ENCODE data around the gene C1QBP. TPM values are rescaled to one million over a fixed set of nuclear protein-coding genes. Genes with fewer than 3 reads are reported as not detected.

Gene C1QBP
- polyA plus RNA-seq, 2 donors = 118 to 204 TPM

GRCh38 chr17:5472511-5472910 lies 33.6 kb upstream of the C1QBP start:
- no peaks in the 10 kb centered on the region for H3K9me3 ChIP-seq (ENCODE audit: control insufficient read depth in 2 of 2, insufficient read depth in 1 of 2, low read depth in 1 of 2, low read length in 1 of 2)
- H3K27ac ChIP-seq (ENCODE audit: low read depth in 2 of 2, low read length in 1 of 2) = no peak overlapping the region
- H3K36me3 ChIP-seq (ENCODE audit: control insufficient read depth in 2 of 2, insufficient read depth in 2 of 2, low read length in 1 of 2) = peaks cover 8 to 11% of the 10 kb centered on the region in 2 donors
- 81 to 89% methylated on average over 3 of the region's 3 CpGs for WGBS, 2 donors
- H3K4me3 ChIP-seq (ENCODE audit: low read depth in 1 of 2, low read length in 2 of 2) = no peak overlapping the region
- no peaks in the 10 kb centered on the region for H3K27me3 ChIP-seq (ENCODE audit: control insufficient read depth in 1 of 2, insufficient read depth in 2 of 2, low read length in 2 of 2)
- H3K4me1 ChIP-seq (ENCODE audit: control insufficient read depth in 2 of 2, insufficient read depth in 2 of 2, low read length in 1 of 2) = no peaks in the 10 kb centered on the region

GRCh38 chr17:5468075-5468473 lies 29.1 kb upstream of the C1QBP start:
- Histone ChIP-seq H3K4me1 (ENCODE audit: control insufficient read depth in 2 of 2, insufficient read depth in 2 of 2, low read length in 1 of 2) (peaks cover 0 to 2% of the 10 kb centered on the region in 2 donors), H3K9me3 (ENCODE audit: control insufficient read depth in 2 of 2, insufficient read depth in 1 of 2, low read depth in 1 of 2, low read length in 1 of 2) (no peaks in the 10 kb centered on the region), H3K27me3 (ENCODE audit: control insufficient read depth in 1 of 2, insufficient read depth in 2 of 2, low read length in 2 of 2) (no peaks in the 10 kb centered on the region), H3K4me3 (ENCODE audit: low read depth in 1 of 2, low read length in 2 of 2) (peak overlapping the region; percentile 81 to 96), H3K27ac (ENCODE audit: low read depth in 2 of 2, low read length in 1 of 2) (peak overlapping the region in 1 of 2 donors; percentile 70), H3K36me3 (ENCODE audit: control insufficient read depth in 2 of 2, insufficient read depth in 2 of 2, low read length in 1 of 2) (peaks cover 2 to 3% of the 10 kb centered on the region in 2 donors)
- WGBS, 2 donors = 0 to 1% methylated on average over 17 of the region's 17 CpGs

DNA sequence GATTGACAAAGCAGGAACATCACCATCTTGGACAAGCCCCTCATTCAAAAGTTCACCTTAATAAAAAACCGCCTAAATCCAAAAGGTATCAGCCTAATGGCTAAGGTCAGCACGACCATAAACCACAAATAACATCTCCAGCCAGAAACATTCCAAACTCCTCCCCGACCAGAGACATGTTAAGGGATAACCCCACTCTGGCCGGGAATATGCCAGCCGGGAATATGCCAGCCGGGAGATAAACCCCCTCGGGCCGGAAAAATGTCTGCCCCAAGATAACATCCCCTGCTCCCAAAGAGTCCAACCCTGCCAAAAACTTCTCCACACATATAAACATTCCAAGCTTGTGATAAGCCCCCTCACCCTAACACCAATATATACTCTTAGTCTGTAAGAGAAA lies 28.5 kb upstream of the C1QBP start:
- H3K4me3 ChIP-seq (ENCODE audit: low read depth in 1 of 2, low read length in 2 of 2) = peak overlapping the region; percentile 21 to 81
- H3K27ac ChIP-seq (ENCODE audit: low read depth in 2 of 2, low read length in 1 of 2) = no peak overlapping the region
- H3K27me3 ChIP-seq (ENCODE audit: control insufficient read depth in 1 of 2, insufficient read depth in 2 of 2, low read length in 2 of 2) = no peaks in the 10 kb centered on the region
- no peaks in the 10 kb centered on the region for H3K9me3 ChIP-seq (ENCODE audit: control insufficient read depth in 2 of 2, insufficient read depth in 1 of 2, low read depth in 1 of 2, low read length in 1 of 2)
- 7 to 9% methylated on average over 8 of the region's 8 CpGs for WGBS, 2 donors
- H3K4me1 ChIP-seq (ENCODE audit: control insufficient read depth in 2 of 2, insufficient read depth in 2 of 2, low read length in 1 of 2) = peaks cover 0 to 2% of the 10 kb centered on the region in 2 donors
- H3K36me3 ChIP-seq (ENCODE audit: control insufficient read depth in 2 of 2, insufficient read depth in 2 of 2, low read length in 1 of 2) = peaks cover 3 to 4% of the 10 kb centered on the region in 2 donors

- Histone ChIP-seq H3K36me3 (ENCODE audit: control insufficient read depth in 2 of 2, insufficient read depth in 2 of 2, low read length in 1 of 2) (peaks cover 3 to 4% of the 10 kb centered on the region in 2 donors), H3K4me1 (ENCODE audit: control insufficient read depth in 2 of 2, insufficient read depth in 2 of 2, low read length in 1 of 2) (peaks cover 0 to 2% of the 10 kb centered on the region in 2 donors), H3K27me3 (ENCODE audit: control insufficient read depth in 1 of 2, insufficient read depth in 2 of 2, low read length in 2 of 2) (no peaks in the 10 kb centered on the region), H3K4me3 (ENCODE audit: low read depth in 1 of 2, low read length in 2 of 2) (no peak overlapping the region), H3K9me3 (ENCODE audit: control insufficient read depth in 2 of 2, insufficient read depth in 1 of 2, low read depth in 1 of 2, low read length in 1 of 2) (no peaks in the 10 kb centered on the region), H3K27ac (ENCODE audit: low read depth in 2 of 2, low read length in 1 of 2) (no peak overlapping the region)
- WGBS, 2 donors = 90 to 93% methylated on average over 4 of the region's 4 CpGs
Measured at GRCh38 chr17:5466295-5466694, 27.3 kb upstream of the C1QBP start.

GRCh38 chr17:5464717-5465507 lies 26.0 kb upstream of the C1QBP start:
- Histone ChIP-seq H3K36me3 (ENCODE audit: control insufficient read depth in 2 of 2, insufficient read depth in 2 of 2, low read length in 1 of 2) (peaks cover 7 to 9% of the 10 kb centered on the region in 2 donors), H3K27ac (ENCODE audit: low read depth in 2 of 2, low read length in 1 of 2) (no peak overlapping the region), H3K4me1 (ENCODE audit: control insufficient read depth in 2 of 2, insufficient read depth in 2 of 2, low read length in 1 of 2) (peaks cover 0 to 2% of the 10 kb centered on the region in 2 donors), H3K4me3 (ENCODE audit: low read depth in 1 of 2, low read length in 2 of 2) (no peak overlapping the region), H3K27me3 (ENCODE audit: control insufficient read depth in 1 of 2, insufficient read depth in 2 of 2, low read length in 2 of 2) (no peaks in the 10 kb centered on the region), H3K9me3 (ENCODE audit: control insufficient read depth in 2 of 2, insufficient read depth in 1 of 2, low read depth in 1 of 2, low read length in 1 of 2) (no peaks in the 10 kb centered on the region)
- 85 to 87% methylated on average over 10 of the region's 10 CpGs for WGBS, 2 donors

DNA sequence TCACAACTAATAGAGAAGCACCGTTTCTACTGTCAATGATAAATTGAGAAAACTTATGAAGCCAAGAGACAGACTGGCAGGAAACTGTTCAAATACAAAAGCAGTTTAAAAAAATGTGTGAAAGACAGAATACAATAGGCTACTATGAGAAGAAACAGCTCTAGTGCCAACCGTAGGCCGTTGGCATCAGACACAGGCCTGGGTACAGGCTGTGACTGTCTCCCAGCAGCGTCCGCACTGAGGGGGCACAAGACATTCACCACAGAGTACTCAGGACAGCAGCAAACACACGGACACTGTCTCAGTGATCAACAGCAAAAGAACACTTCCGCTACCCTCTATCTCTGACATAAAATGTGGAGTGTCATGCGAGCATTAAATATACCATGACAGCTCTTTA lies 7.8 kb upstream of the C1QBP start:
- Histone ChIP-seq H3K27me3 (ENCODE audit: control insufficient read depth in 1 of 2, insufficient read depth in 2 of 2, low read length in 2 of 2) (no peaks in the 10 kb centered on the region), H3K36me3 (ENCODE audit: control insufficient read depth in 2 of 2, insufficient read depth in 2 of 2, low read length in 1 of 2) (peaks cover 4 to 25% of the 10 kb centered on the region in 2 donors), H3K4me3 (ENCODE audit: low read depth in 1 of 2, low read length in 2 of 2) (no peak overlapping the region), H3K27ac (ENCODE audit: low read depth in 2 of 2, low read length in 1 of 2) (no peak overlapping the region), H3K9me3 (ENCODE audit: control insufficient read depth in 2 of 2, insufficient read depth in 1 of 2, low read depth in 1 of 2, low read length in 1 of 2) (no peaks in the 10 kb centered on the region), H3K4me1 (ENCODE audit: control insufficient read depth in 2 of 2, insufficient read depth in 2 of 2, low read length in 1 of 2) (no peaks in the 10 kb centered on the region)
- 84 to 88% methylated on average over 8 of the region's 8 CpGs for WGBS, 2 donors

DNA sequence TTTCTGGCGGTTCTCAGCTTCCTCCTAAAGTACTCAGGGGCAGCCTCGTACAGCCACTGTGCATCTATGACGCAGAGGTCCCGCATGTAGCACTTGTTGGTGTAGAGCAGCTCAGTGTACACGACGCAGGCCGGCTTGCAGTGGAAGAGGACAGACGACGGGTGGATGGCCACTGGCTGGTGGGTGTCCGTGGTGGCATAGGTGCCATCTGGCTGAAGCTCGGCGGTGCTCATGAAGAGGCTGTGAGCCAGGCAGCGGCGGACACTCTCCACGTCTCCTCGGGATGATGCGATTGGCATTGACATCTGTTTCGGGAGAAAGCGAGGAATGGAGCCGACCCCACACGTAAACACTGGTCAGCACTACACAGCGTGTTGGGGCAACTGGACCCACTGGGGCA lies 5.3 kb upstream of the C1QBP start:
- peaks cover 0 to 21% of the 10 kb centered on the region in 2 donors for H3K36me3 ChIP-seq (ENCODE audit: control insufficient read depth in 2 of 2, insufficient read depth in 2 of 2, low read length in 1 of 2)
- H3K9me3 ChIP-seq (ENCODE audit: control insufficient read depth in 2 of 2, insufficient read depth in 1 of 2, low read depth in 1 of 2, low read length in 1 of 2) = no peaks in the 10 kb centered on the region
- no peaks in the 10 kb centered on the region for H3K27me3 ChIP-seq (ENCODE audit: control insufficient read depth in 1 of 2, insufficient read depth in 2 of 2, low read length in 2 of 2)
- H3K4me1 ChIP-seq (ENCODE audit: control insufficient read depth in 2 of 2, insufficient read depth in 2 of 2, low read length in 1 of 2) = no peaks in the 10 kb centered on the region
- H3K27ac ChIP-seq (ENCODE audit: low read depth in 2 of 2, low read length in 1 of 2) = no peak overlapping the region
- no peak overlapping the region for H3K4me3 ChIP-seq (ENCODE audit: low read depth in 1 of 2, low read length in 2 of 2)
- 93 to 97% methylated on average over 22 of the region's 22 CpGs for WGBS, 2 donors

DNA sequence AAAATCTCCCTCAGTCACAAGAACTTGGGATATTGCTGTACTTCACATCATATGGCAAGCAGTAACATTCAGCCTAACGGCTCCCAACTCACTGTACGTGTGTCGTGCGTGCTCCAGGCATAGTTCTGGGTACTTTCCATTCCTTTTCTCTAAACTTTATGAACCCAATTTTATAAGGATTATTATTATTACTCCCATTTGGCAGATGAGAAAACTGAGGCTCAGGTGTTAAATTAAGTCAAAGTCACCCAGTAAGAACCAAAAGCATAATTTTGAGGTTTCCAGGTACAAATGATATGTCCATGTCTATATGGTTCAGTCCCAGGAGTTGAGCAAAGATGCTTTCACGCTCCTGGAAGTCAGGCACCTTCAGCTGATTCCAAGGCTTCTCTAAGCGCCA lies 4.8 kb upstream of the C1QBP start:
- Histone ChIP-seq H3K27ac (ENCODE audit: low read depth in 2 of 2, low read length in 1 of 2) (no peak overlapping the region), H3K36me3 (ENCODE audit: control insufficient read depth in 2 of 2, insufficient read depth in 2 of 2, low read length in 1 of 2) (peaks cover 0 to 21% of the 10 kb centered on the region in 2 donors), H3K27me3 (ENCODE audit: control insufficient read depth in 1 of 2, insufficient read depth in 2 of 2, low read length in 2 of 2) (no peaks in the 10 kb centered on the region), H3K4me1 (ENCODE audit: control insufficient read depth in 2 of 2, insufficient read depth in 2 of 2, low read length in 1 of 2) (no peaks in the 10 kb centered on the region), H3K9me3 (ENCODE audit: control insufficient read depth in 2 of 2, insufficient read depth in 1 of 2, low read depth in 1 of 2, low read length in 1 of 2) (no peaks in the 10 kb centered on the region), H3K4me3 (ENCODE audit: low read depth in 1 of 2, low read length in 2 of 2) (no peak overlapping the region)
- WGBS, 2 donors = 96% methylated on average over 6 of the region's 6 CpGs

GRCh38 chr17:5439446-5439764 lies 450 bp upstream of the C1QBP start:
- Histone ChIP-seq H3K4me1 (ENCODE audit: control insufficient read depth in 2 of 2, insufficient read depth in 2 of 2, low read length in 1 of 2) (no peaks in the 10 kb centered on the region), H3K4me3 (ENCODE audit: low read depth in 1 of 2, low read length in 2 of 2) (no peak overlapping the region), H3K9me3 (ENCODE audit: control insufficient read depth in 2 of 2, insufficient read depth in 1 of 2, low read depth in 1 of 2, low read length in 1 of 2) (no peaks in the 10 kb centered on the region), H3K36me3 (ENCODE audit: control insufficient read depth in 2 of 2, insufficient read depth in 2 of 2, low read length in 1 of 2) (peaks cover 5 to 19% of the 10 kb centered on the region in 2 donors), H3K27me3 (ENCODE audit: control insufficient read depth in 1 of 2, insufficient read depth in 2 of 2, low read length in 2 of 2) (no peaks in the 10 kb centered on the region), H3K27ac (ENCODE audit: low read depth in 2 of 2, low read length in 1 of 2) (peak overlapping the region; percentile 76 to 80)
- 7 to 14% methylated on average over 1 of the region's 1 CpG for WGBS, 2 donors

DNA sequence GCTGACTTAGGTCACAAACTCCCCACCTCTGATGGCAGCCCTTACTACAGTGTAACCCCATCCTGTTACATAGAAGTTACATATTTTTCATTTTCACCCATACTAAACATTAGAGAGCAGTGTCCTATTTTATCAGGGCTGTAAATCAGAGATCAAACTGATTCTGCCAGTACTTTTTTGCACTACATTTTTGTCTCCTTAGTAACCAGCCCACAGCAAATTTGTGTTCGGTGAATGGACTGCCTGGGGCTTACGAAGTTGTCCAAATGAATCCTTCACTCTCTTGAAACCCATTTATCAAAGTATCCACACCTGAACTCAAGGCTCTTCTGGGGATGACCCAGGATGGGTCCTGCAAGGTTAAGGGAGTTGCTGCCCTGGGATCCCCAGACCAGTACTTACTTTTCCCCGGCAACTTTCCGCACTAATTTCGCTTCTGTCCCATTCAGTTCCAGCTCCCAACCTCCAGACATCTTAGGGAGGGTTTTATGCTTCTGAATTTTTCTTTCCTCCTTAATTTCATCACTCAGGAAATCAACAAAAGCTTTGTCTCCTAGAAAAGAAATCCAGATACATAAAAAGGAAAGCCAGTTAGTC lies 1.1 kb downstream of the C1QBP start:
- no peaks in the 10 kb centered on the region for H3K4me1 ChIP-seq (ENCODE audit: control insufficient read depth in 2 of 2, insufficient read depth in 2 of 2, low read length in 1 of 2)
- peaks cover 8 to 21% of the 10 kb centered on the region in 2 donors for H3K36me3 ChIP-seq (ENCODE audit: control insufficient read depth in 2 of 2, insufficient read depth in 2 of 2, low read length in 1 of 2)
- peak overlapping the region; percentile 25 to 82 for H3K4me3 ChIP-seq (ENCODE audit: low read depth in 1 of 2, low read length in 2 of 2)
- no peak overlapping the region for H3K27ac ChIP-seq (ENCODE audit: low read depth in 2 of 2, low read length in 1 of 2)
- no peaks in the 10 kb centered on the region for H3K9me3 ChIP-seq (ENCODE audit: control insufficient read depth in 2 of 2, insufficient read depth in 1 of 2, low read depth in 1 of 2, low read length in 1 of 2)
- H3K27me3 ChIP-seq (ENCODE audit: control insufficient read depth in 1 of 2, insufficient read depth in 2 of 2, low read length in 2 of 2) = no peaks in the 10 kb centered on the region
- 38 to 41% methylated on average over 5 of the region's 5 CpGs for WGBS, 2 donors
